SK-N-SH (cell line): ENCODE data around the gene MAGI2.

ENCODE experiments used
- CTCF ChIP-seq: fragments of 200-600 bp; sonication (generic); IDR thresholded peaks from 2 replicates; pipeline ENCODE4 v1.6.1; 2017; ENCODE audit warnings: antibody characterized with exemption, mild to moderate bottlenecking, moderate library complexity
- FOXM1 ChIP-seq: IDR thresholded peaks from 2 replicates; pipeline ENCODE4 v1.4.0; 2012; ENCODE audit warnings: low read depth, mild to moderate bottlenecking
- JUND ChIP-seq: IDR thresholded peaks from 2 replicates; pipeline ENCODE4 v1.4.0; 2012
- MAX ChIP-seq: IDR thresholded peaks from 2 replicates; pipeline ENCODE4 v1.4.0; 2012; ENCODE audit warnings: low read depth
- RAD21 ChIP-seq: IDR thresholded peaks from 2 replicates; pipeline ENCODE4 v1.6.1; 2012; ENCODE audit warnings: mild to moderate bottlenecking, low read length
- TEAD4 ChIP-seq: IDR thresholded peaks from 2 replicates; pipeline ENCODE4 v1.4.0; 2012; ENCODE audit warnings: mild to moderate bottlenecking, borderline replicate concordance; ENCODE audit not compliant: insufficient read depth

GRCh38 chr7:78206769-78207168, 1246.7 kb downstream of the MAGI2 start:
- TF ChIP-seq MAX (no peak), TEAD4 (no peak), CTCF (no peak), RAD21 (no peak), JUND (no peak), FOXM1 (no peak)
